ENCODE data around the gene GRK3.
"Not testable (repeated sequence)": the region's sequence is repeated elsewhere in the genome, so short reads cannot be mapped to it uniquely, and the experiment has no call there.

Gene GRK3

GRCh38 chr22:25564320-25564978 is at the start of gene GRK3:
TSS of gene GRK3 (plus strand) at chr22:25564675. CDS start at chr22:25565041, 366 bp downstream.
- peak; percentile 40 to 44 for DNase-seq (ENCODE audit: low read depth in 2 of 2)

DNA sequence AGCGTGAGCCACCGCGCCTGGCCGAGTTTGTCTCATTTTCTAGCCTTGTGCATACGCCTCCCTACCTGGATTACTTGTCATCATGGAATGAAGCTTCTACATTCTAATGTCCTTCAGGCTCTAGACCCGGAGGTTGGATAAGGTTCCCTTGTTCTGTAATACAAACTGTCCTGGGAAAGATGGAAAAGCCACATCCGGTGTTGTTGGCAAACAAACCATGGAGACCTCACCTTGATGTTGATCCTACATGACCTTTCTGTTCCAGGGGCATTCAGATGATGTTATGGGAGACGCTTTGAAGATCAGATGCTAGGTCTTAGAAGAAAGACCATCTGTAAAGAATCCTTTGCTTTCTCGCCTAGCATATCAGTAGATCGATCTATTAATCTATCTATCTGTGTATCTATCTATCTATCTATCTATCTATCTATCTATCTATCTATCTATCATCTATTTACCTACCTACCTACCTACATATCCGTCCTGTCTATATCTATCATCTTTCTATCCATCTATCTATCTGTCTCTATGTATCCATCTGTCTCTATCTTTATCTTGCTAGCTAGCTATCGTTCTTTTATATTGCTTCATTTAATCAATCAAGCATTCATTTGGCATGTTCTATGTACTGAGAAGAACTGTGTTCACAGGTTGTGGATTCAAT is 46.3 kb upstream of the GRK3 start:
- DNase-seq (ENCODE audit: low read depth in 2 of 2): no peak

DNA sequence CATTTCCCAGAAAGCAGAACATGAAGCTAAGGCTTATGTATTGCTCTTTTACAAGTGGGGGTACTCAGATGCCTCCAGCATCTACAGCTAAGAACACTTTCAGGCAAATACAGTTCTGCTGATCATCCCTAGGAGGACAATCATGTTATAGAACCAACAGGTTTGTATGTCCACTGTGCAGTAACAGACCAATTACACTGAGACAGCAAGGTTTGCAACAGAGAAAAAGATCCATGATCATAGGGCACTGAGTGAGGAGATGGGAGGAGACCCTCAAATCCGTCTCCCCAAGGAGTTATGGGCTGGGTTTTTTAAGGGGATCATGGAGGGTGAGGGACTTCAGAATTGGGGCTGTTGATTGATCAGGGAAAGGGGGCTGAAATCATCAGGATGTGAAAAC is 39.1 kb upstream of the GRK3 start:
- no peak for DNase-seq (ENCODE audit: low read depth in 2 of 2)

GRCh38 chr22:25525804-25526584 is 38.5 kb upstream of the GRK3 start:
- not testable (repeated sequence) for DNase-seq (ENCODE audit: low read depth in 2 of 2)

DNA sequence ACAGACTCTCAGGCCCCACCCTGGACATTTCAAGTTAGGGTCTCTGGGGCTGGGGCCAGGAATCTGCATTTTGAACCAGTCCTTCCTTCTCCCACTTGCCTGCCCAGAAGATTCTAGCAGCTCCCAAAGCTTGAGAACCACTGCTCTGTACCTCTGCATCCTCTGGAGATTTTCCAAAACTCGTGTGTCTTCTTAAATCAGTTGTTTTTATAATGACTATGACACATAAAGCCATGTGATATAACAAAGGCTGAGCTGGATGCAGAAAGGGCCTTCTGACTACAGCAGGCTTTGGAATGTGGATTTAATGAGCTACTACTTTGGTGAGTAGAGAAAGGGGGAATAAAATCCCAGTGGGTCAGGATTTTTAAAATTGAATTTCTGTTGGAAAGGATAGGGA is 37.5 kb upstream of the GRK3 start:
- not testable (repeated sequence) for DNase-seq (ENCODE audit: low read depth in 2 of 2)

- not testable (repeated sequence) for DNase-seq (ENCODE audit: low read depth in 2 of 2)
These were observed 36.4 kb upstream of the GRK3 start for GRCh38 chr22:25528068-25528467.

DNA sequence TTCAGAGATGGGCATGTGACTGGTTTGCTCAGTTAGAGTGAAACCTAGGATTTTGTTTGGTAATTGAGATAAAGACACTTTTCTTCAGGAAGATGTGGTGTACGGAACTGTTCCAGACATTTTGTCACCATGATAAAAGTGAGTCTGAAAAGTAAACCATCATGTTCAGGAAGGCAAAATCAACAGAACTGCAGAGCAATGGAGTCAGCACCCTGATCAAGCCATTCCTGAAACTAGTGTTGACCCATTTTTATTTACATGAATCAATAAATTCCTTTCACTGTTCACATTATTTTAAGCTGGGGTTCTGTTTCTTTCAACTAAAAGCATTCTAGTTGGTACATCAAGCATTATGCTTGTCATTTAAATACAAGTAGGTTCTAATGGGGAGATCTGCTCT is 35.4 kb upstream of the GRK3 start:
- not testable (repeated sequence) for DNase-seq (ENCODE audit: low read depth in 2 of 2)

- not testable (repeated sequence) for DNase-seq (ENCODE audit: low read depth in 2 of 2)
These were observed 34.8 kb upstream of the GRK3 start for GRCh38 chr22:25529541-25530137.

- DNase-seq (ENCODE audit: low read depth in 2 of 2): not testable (repeated sequence)
These were observed 32.8 kb upstream of the GRK3 start for GRCh38 chr22:25531677-25532076.

DNA sequence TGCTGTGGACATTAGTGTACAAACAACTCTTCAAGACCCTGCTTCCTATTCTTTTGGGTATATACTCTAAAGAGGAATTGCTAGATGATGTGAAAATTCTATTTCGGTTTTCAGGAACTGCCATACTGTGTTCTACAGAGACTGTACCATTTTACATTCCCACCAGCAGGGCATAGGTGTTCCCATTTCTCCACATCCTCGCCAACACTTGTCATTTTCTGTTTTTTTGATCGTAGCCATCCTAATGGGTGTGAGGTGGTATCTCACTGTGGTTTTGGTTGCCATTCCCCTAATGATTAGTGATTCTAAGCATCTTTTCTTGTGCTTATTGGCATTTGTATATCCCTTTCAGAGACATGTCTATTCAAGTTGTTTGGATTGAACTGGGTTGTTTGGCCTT is 29.8 kb upstream of the GRK3 start:
- DNase-seq (ENCODE audit: low read depth in 2 of 2): no peak

GRCh38 chr22:25536589-25536988 is 27.9 kb upstream of the GRK3 start:
- DNase-seq (ENCODE audit: low read depth in 2 of 2): no peak

- DNase-seq (ENCODE audit: low read depth in 2 of 2): no peak
These were observed 24.1 kb upstream of the GRK3 start for GRCh38 chr22:25540166-25540907.

GRCh38 chr22:25540908-25541660 is 23.4 kb upstream of the GRK3 start:
- no peak for DNase-seq (ENCODE audit: low read depth in 2 of 2)

- no peak for DNase-seq (ENCODE audit: low read depth in 2 of 2)
These were observed 22.3 kb upstream of the GRK3 start for GRCh38 chr22:25542191-25542590.

- no peak for DNase-seq (ENCODE audit: low read depth in 2 of 2)
These were observed 21.6 kb upstream of the GRK3 start for GRCh38 chr22:25542720-25543402.

DNA sequence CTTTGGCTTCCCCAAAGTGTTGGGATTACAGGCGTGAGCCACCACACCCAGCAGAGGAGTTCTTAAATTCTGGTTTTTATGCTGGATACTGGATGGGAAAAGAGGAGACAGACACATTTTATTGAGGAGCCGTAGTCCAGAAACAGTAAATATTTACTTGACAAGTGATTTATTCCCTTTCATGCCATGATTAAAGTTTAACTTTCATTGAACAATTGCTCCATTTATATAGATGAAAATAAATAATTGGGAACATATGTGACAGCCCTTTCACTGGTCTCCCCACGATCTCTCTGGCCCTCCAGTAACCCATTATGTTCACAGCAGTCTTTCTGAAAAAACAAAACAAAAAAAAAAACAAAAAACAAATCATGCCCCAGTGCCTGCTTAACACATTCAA is 19.3 kb upstream of the GRK3 start:
- DNase-seq (ENCODE audit: low read depth in 2 of 2): no peak

DNA sequence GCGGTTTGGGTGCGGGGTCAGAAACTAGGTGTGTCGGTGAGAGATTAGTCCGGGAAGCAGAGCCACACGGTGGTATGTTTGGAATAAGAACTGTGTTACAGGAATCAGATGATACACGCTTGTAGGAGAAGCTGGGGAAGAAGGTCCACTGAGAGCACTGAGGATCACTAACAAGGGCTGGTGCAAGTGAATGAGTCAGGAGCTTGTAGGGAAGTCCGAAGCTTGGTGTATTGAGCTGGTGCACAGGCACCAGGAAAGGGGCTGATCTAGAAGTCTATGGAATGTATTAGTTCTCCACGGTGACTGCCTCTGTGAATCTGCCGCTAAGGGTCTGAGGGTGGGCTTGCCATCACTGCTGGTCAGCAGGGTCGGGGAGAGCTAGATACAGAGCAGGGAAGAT is 18.8 kb upstream of the GRK3 start:
- no peak for DNase-seq (ENCODE audit: low read depth in 2 of 2)

- no peak for DNase-seq (ENCODE audit: low read depth in 2 of 2)
These were observed 18.2 kb upstream of the GRK3 start for GRCh38 chr22:25546242-25546641.

DNA sequence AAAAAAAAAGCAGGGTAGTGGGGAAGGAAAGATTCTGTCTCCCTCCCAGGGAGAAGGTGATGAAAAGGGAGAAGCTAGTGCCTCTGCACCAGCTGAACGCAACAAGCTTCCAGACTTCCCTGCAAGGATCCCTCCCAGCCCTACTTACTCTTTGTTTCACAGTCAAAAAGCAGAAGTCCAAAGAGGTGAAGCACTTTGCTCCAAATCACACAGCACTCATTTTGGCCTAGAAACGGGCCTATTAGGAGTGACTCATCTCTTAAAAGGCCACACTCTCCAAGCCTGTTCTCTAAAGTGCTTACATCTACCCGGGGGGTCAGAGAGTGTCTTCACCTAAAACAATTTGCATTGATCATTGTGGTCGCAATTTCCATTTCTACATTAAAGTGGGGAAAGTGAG is 17.7 kb upstream of the GRK3 start:
- DNase-seq (ENCODE audit: low read depth in 2 of 2): no peak

- DNase-seq (ENCODE audit: low read depth in 2 of 2): no peak
These were observed 15.5 kb upstream of the GRK3 start for GRCh38 chr22:25548866-25549464.

Measured in stimulated activated CD8-positive, alpha-beta memory T cell treated with anti-CD3 and anti-CD28 coated beads, Interleukin-15, amount 100 ng/mL, for 48 hours (primary cell).